RWPE2 (cell line): Measurements from ENCODE around the gene RHOT1.
"Not testable (repeated sequence)": the region's sequence is repeated elsewhere in the genome, so short reads cannot be mapped to it uniquely, and the experiment has no call there.

Source experiments
- ATAC-seq: fragments of 200-7000 bp; cut with Tn5 transposase; 3 replicates; pipeline ENCODE4 v1.9.1; 2021; ENCODE audit warnings: low read depth
- DNase-seq: peaks from one replicate; pipeline ENCODE4 v3.0.0-alpha.2; 2020; ENCODE audit warnings: low spot score
- H3K27ac ChIP-seq: fragments of 450-650 bp; 2 replicates; pipeline ENCODE4 v1.5.1; 2017; ENCODE audit warnings: mild to moderate bottlenecking; ENCODE audit not compliant: poor library complexity, severe bottlenecking
- H3K27me3 ChIP-seq: fragments of 250-450 bp; sonication (Bioruptor Pico); 2 replicates; pipeline ENCODE4 v1.5.1; 2021; ENCODE audit warnings: mild to moderate bottlenecking, moderate library complexity; ENCODE audit not compliant: insufficient read depth, poor library complexity, severe bottlenecking
- H3K36me3 ChIP-seq: fragments of 250-450 bp; sonication (Bioruptor Pico); 2 replicates; pipeline ENCODE4 v1.5.1; 2020; ENCODE audit warnings: low read depth, mild to moderate bottlenecking, moderate library complexity
- H3K4me1 ChIP-seq: fragments of 250-450 bp; sonication (Bioruptor Pico); 2 replicates; pipeline ENCODE4 v1.5.1; 2021; ENCODE audit warnings: mild to moderate bottlenecking, moderate library complexity; ENCODE audit not compliant: insufficient read depth, poor library complexity, severe bottlenecking
- H3K4me3 ChIP-seq: fragments of 250-450 bp; sonication (Bioruptor Pico); 2 replicates; pipeline ENCODE4 v1.5.1; 2021; ENCODE audit warnings: mild to moderate bottlenecking, moderate library complexity; ENCODE audit not compliant: severe bottlenecking
- H3K9me3 ChIP-seq: fragments of 250-450 bp; sonication (Bioruptor Pico); 2 replicates; pipeline ENCODE4 v1.5.1; 2021; ENCODE audit warnings: mild to moderate bottlenecking, moderate library complexity; ENCODE audit not compliant: severe bottlenecking
- CTCF ChIP-seq: fragments of 450-650 bp; IDR thresholded peaks from one replicate; pipeline ENCODE4 v1.5.1; 2017; ENCODE audit warnings: mild to moderate bottlenecking, moderate library complexity; ENCODE audit not compliant: poor library complexity, severe bottlenecking

Gene RHOT1

GRCh38 chr17:32127158-32127897 is 15.0 kb upstream of the RHOT1 start:
- peak; percentile 96 for ATAC-seq
- H3K27me3 ChIP-seq = no peaks in the 10 kb centered on the region
- H3K27ac ChIP-seq = peak overlapping the region; percentile 52
- no peaks in the 10 kb centered on the region for H3K4me1 ChIP-seq
- peaks cover 2% of the 10 kb centered on the region for H3K9me3 ChIP-seq
- no peak for TF ChIP-seq CTCF
- H3K4me3 ChIP-seq = peak overlapping the region; percentile 76
- DNase-seq = peak; percentile 77
- H3K36me3 ChIP-seq = no peaks in the 10 kb centered on the region

- not testable (repeated sequence) for H3K27ac ChIP-seq, DNase-seq, H3K9me3 ChIP-seq, H3K27me3 ChIP-seq, H3K36me3 ChIP-seq, H3K4me1 ChIP-seq
- peak; percentile 21; the same call in 1 of the 3 replicates for ATAC-seq
- peak overlapping the region; percentile 76 for H3K4me3 ChIP-seq
Observed at GRCh38 chr17:32128470-32128869, 13.8 kb upstream of the RHOT1 start.

- not testable (repeated sequence) for H3K4me3 ChIP-seq, H3K27ac ChIP-seq, H3K4me1 ChIP-seq, H3K36me3 ChIP-seq, ATAC-seq, DNase-seq, H3K27me3 ChIP-seq, H3K9me3 ChIP-seq
- TF ChIP-seq CTCF = peak; percentile 61
Observed at GRCh38 chr17:32135497-32136117, 6.7 kb upstream of the RHOT1 start.

GRCh38 chr17:32136856-32137255 is 5.4 kb upstream of the RHOT1 start:
- Histone ChIP-seq H3K27me3 (no peaks in the 10 kb centered on the region), H3K9me3 (no peaks in the 10 kb centered on the region), H3K4me3 (no peak overlapping the region), H3K4me1 (peaks cover 2% of the 10 kb centered on the region), H3K36me3 (no peaks in the 10 kb centered on the region), H3K27ac (no peak overlapping the region)
- DNase-seq (no peak), ATAC-seq (no peak)
- TF ChIP-seq CTCF = no peak

GRCh38 chr17:32139504-32139903 is 2.8 kb upstream of the RHOT1 start:
- not testable (repeated sequence) for H3K4me1 ChIP-seq, H3K27me3 ChIP-seq, H3K36me3 ChIP-seq, H3K4me3 ChIP-seq, H3K9me3 ChIP-seq, ATAC-seq, H3K27ac ChIP-seq, DNase-seq

- Histone ChIP-seq H3K4me1 (peaks cover 9% of the 10 kb centered on the region), H3K27me3 (no peaks in the 10 kb centered on the region), H3K4me3 (peak overlapping the region; percentile 79), H3K27ac (peak overlapping the region; percentile 78), H3K9me3 (no peaks in the 10 kb centered on the region), H3K36me3 (peaks cover 5% of the 10 kb centered on the region; the same call in 1 of the 2 replicates)
- no peak for TF ChIP-seq CTCF
- ATAC-seq = no peak
- no peak for DNase-seq
Observed at GRCh38 chr17:32141258-32141657, 1.0 kb upstream of the RHOT1 start.
